ENCODE data around the gene FYCO1. TPM values are rescaled to one million over a fixed set of nuclear protein-coding genes. Genes with fewer than 3 reads are reported as not detected.

Gene FYCO1
- total RNA-seq, 1 experiment from 2014 or later = 10.9 TPM

DNA sequence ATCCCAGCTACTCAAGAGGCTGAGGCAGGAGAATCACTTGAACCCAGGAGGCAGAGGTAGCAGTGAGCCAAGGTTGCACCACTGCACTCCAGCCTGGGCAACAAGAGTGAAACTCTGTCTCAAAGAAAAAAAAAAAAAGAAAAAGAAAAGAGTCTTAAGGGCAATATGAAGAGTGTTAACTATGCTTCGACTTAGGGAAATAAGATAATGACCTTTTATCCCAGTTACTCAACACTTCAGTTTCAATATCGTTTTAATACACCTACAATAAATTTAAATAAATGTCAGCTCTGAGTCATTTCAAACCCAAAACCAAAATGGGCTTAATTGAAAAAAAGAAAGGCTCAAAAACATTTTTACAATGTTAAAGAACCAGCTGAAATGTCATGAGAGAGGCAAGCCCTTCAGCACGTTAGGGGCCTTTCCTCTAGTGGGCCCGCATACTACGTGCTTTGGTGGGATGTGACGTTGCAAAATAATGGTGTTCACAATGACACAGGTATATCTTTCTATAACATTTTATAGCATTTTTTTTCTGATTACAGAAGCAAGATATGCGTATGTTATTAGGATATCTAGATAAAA is 15.3 kb downstream of the FYCO1 start:
- Histone ChIP-seq H3K4me1 (peaks cover 2% of the 10 kb centered on the region), H3K9me3 (no peaks in the 10 kb centered on the region), H3K36me3 (ENCODE audit: control insufficient read depth, insufficient read depth, low read length) (no peaks in the 10 kb centered on the region; the same call in none of the 2 replicates), H3K4me3 (ENCODE audit: low read depth, low read length) (no peak overlapping the region), H3K27me3 (replicated peaks; ENCODE audit: control insufficient read depth, insufficient read depth, low read length) (no peaks in the 10 kb centered on the region)
- no TSS peak for BruUV-seq (replicated peaks)
- ChIA-PET POLR2A (interaction anchor here (0.5 kb wide), 1 partner anchor 8 kb away, joined by 3 read pairs; no protein-coding TSS in a partner anchor), CTCF (no interaction called here)
- no peaks in the 10 kb centered on the region for H3K4me1 Mint-ChIP-seq (ENCODE audit: low read depth, unreplicated experiment)
- peaks cover 19% of the 10 kb centered on the region for H3K36me3 Mint-ChIP-seq (ENCODE audit: insufficient read depth, unreplicated experiment)
- no peaks in the 10 kb centered on the region for H3K9me3 Mint-ChIP-seq (ENCODE audit: unreplicated experiment)
- no peaks in the 10 kb centered on the region for H3K27me3 Mint-ChIP-seq (ENCODE audit: insufficient read depth, unreplicated experiment)
- no peak overlapping the region for H3K4me3 Mint-ChIP-seq (ENCODE audit: unreplicated experiment)
- DNase-seq = no peak
- intact Hi-C loops (cut with micrococcal nuclease; ENCODE audit: unreplicated experiment) = no loop called here
- no peak overlapping the region for H3K27ac Mint-ChIP-seq (ENCODE audit: unreplicated experiment)
- TF ChIP-seq CTCF (IDR thresholded peaks at IDR 0.05; ENCODE audit: insufficient read depth in 1 of 2, low read depth in 1 of 2, low read length in 1 of 2, severe bottlenecking in 1 of 2, unreplicated experiment in 1 of 2) = no peak

- no peaks in the 10 kb centered on the region; the same call in none of the 2 replicates for H3K36me3 ChIP-seq (ENCODE audit: control insufficient read depth, insufficient read depth, low read length)
- no peak for DNase-seq
Observed at GRCh38 chr3:45979378-45979777, 16.2 kb downstream of the FYCO1 start.

DNA sequence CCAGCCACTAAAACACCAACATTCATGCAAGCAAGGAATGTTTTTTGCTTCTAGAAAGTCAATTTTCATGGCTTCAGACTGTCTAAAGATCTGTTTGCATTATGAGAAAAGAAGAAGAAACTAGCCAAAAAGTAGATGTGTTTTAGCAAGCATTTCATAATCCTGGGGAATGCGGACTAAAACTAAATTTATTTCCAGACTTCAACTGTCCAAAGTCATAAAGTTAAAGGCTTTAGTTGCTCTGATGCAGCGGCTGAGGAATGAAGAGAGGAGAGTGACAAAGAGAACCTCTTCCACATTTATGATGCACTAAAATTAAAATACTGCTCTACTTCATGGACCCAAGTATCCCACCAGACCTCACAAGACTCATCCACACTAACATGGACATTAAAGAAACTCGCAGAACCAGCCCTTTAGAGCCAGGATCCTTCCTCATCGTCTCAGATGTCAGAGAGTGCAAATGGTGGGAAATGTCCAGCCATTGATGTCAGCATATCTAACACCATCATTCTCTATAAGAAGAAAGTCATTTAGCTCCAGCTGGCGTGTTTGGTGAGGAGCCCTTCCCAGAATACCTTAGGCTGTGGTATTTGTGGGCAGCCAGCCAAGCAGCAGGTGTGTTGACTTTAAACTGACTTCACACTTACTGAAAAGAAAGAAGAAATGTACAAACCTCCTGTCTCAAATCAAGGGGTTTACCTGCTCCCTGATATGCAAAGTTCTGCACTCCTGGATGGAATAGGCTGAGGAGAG is 17.4 kb downstream of the FYCO1 start:
- no peak overlapping the region for H3K4me3 ChIP-seq (ENCODE audit: low read depth, low read length)
- H3K9me3 ChIP-seq = no peaks in the 10 kb centered on the region
- Mint-ChIP-seq H3K36me3 (ENCODE audit: insufficient read depth, unreplicated experiment) (peaks cover 19% of the 10 kb centered on the region), H3K4me3 (ENCODE audit: unreplicated experiment) (no peak overlapping the region), H3K4me1 (ENCODE audit: low read depth, unreplicated experiment) (no peaks in the 10 kb centered on the region), H3K9me3 (ENCODE audit: unreplicated experiment) (no peaks in the 10 kb centered on the region), H3K27me3 (ENCODE audit: insufficient read depth, unreplicated experiment) (no peaks in the 10 kb centered on the region), H3K27ac (ENCODE audit: unreplicated experiment) (no peak overlapping the region)
- no peaks in the 10 kb centered on the region for H3K27me3 ChIP-seq (replicated peaks; ENCODE audit: control insufficient read depth, insufficient read depth, low read length)
- no peak for TF ChIP-seq CTCF (IDR thresholded peaks at IDR 0.05; ENCODE audit: insufficient read depth in 1 of 2, low read depth in 1 of 2, low read length in 1 of 2, severe bottlenecking in 1 of 2, unreplicated experiment in 1 of 2)
- CTCF ChIA-PET = no interaction called here
- POLR2A ChIA-PET = no interaction called here
- BruUV-seq (replicated peaks) = no TSS peak
- DNase-seq = no peak
- intact Hi-C loops (cut with micrococcal nuclease; ENCODE audit: unreplicated experiment) = no loop called here
- no peaks in the 10 kb centered on the region; the same call in none of the 2 replicates for H3K36me3 ChIP-seq (ENCODE audit: control insufficient read depth, insufficient read depth, low read length)
- no peaks in the 10 kb centered on the region for H3K4me1 ChIP-seq

More at GRCh38 chr3:45979378-45979777, 16.2 kb downstream of the FYCO1 start:
- H3K27me3 Mint-ChIP-seq (ENCODE audit: insufficient read depth, unreplicated experiment) = no peaks in the 10 kb centered on the region
- ChIA-PET POLR2A (no interaction called here), CTCF (no interaction called here)
- BruUV-seq (replicated peaks) = no TSS peak
- H3K27me3 ChIP-seq (replicated peaks; ENCODE audit: control insufficient read depth, insufficient read depth, low read length) = no peaks in the 10 kb centered on the region
- no peaks in the 10 kb centered on the region for H3K4me1 ChIP-seq
- H3K4me3 ChIP-seq (ENCODE audit: low read depth, low read length) = no peak overlapping the region
- H3K9me3 ChIP-seq = no peaks in the 10 kb centered on the region
- H3K9me3 Mint-ChIP-seq (ENCODE audit: unreplicated experiment) = no peaks in the 10 kb centered on the region
- peaks cover 19% of the 10 kb centered on the region for H3K36me3 Mint-ChIP-seq (ENCODE audit: insufficient read depth, unreplicated experiment)
- no peak overlapping the region for H3K4me3 Mint-ChIP-seq (ENCODE audit: unreplicated experiment)
- intact Hi-C loops (cut with micrococcal nuclease; ENCODE audit: unreplicated experiment) = no loop called here
- no peak for TF ChIP-seq CTCF (IDR thresholded peaks at IDR 0.05; ENCODE audit: insufficient read depth in 1 of 2, low read depth in 1 of 2, low read length in 1 of 2, severe bottlenecking in 1 of 2, unreplicated experiment in 1 of 2)
- H3K4me1 Mint-ChIP-seq (ENCODE audit: low read depth, unreplicated experiment) = no peaks in the 10 kb centered on the region
- no peak overlapping the region for H3K27ac Mint-ChIP-seq (ENCODE audit: unreplicated experiment)
